Tibial artery (tissue), 4 donors: Measurements from ENCODE around the gene ZFR.

Experiments
- DNase-seq, 2 donors: peaks; one replicate each; pipeline ENCODE4 v3.0.0-alpha.2; 2019
- H3K27ac ChIP-seq, 2 donors: fragments of 200-600 bp; sonication (generic) in 1 of 2; 1 replicate in 1 of 2; 2 replicates in 1 of 2; pipeline ENCODE4 v1.5.1; 2018 to 2019; ENCODE audit warnings: mild to moderate bottlenecking in 1 of 2
- H3K27me3 ChIP-seq, 2 donors: fragments of 200-600 bp; sonication (generic) in 1 of 2; one replicate each; pipeline versions ENCODE4 v1.5.1 to v1.6.0; 2016 to 2019
- H3K36me3 ChIP-seq, 3 donors: fragments of 200-600 bp; sonication (generic) in 2 of 3; one replicate each; pipeline ENCODE4 v1.5.1; 2016 to 2019; ENCODE audit warnings: mild to moderate bottlenecking in 2 of 3
- H3K4me1 ChIP-seq, 4 donors: fragments of 200-600 bp; sonication (generic) in 2 of 4; 1 replicate in 3 of 4; 2 replicates in 1 of 4; pipeline ENCODE4 v1.5.1; 2016 to 2019
- H3K4me3 ChIP-seq, 2 donors: fragments of 200-600 bp; sonication (generic) in 1 of 2; 1 replicate in 1 of 2; 2 replicates in 1 of 2; pipeline ENCODE4 v1.5.1; 2018 to 2019; ENCODE audit warnings: mild to moderate bottlenecking in 2 of 2
- H3K9me3 ChIP-seq, 3 donors: fragments of 200-600 bp; sonication (generic) in 1 of 3; one replicate each; pipeline ENCODE4 v1.5.1; 2016 to 2019
- CTCF ChIP-seq, 2 experiments: fragments of 200-600 bp in 1 of 2; fragments of 450-650 bp in 1 of 2; IDR thresholded peaks; one replicate each; pipeline ENCODE4 v1.5.1; 2017 to 2019; ENCODE audit warnings: antibody characterized with exemption in 2 of 2, mild to moderate bottlenecking in 1 of 2, moderate library complexity in 1 of 2
- intact Hi-C: fragments of 100-400 bp; cut with DNase I; formaldehyde crosslinking; loops from one replicate; pipeline ENCODE4 v1.15.0; 2023; ENCODE audit warnings: low total_unique reads

Gene ZFR

GRCh38 chr5:32307769-32308194 lies 136.8 kb downstream of the ZFR start:
- intact Hi-C loops: no loop called here
- DNase-seq: no peak
- Histone ChIP-seq H3K27ac (no peak overlapping the region), H3K4me3 (no peak overlapping the region), H3K36me3 (peaks cover 0 to 6% (median 0%) of the 10 kb centered on the region in 3 donors), H3K27me3 (no peaks in the 10 kb centered on the region), H3K9me3 (no peaks in the 10 kb centered on the region), H3K4me1 (peaks cover 0 to 43% (median 22%) of the 10 kb centered on the region in 4 donors)
- TF ChIP-seq CTCF (IDR thresholded peaks at IDR 0.05): no peak

GRCh38 chr5:32304622-32305021 lies 139.9 kb downstream of the ZFR start:
- H3K27me3 ChIP-seq: no peaks in the 10 kb centered on the region
- H3K36me3 ChIP-seq: peaks cover 0 to 10% (median 0%) of the 10 kb centered on the region in 3 donors
- no peak for TF ChIP-seq CTCF (IDR thresholded peaks at IDR 0.05)
- intact Hi-C loops: no loop called here
- H3K4me3 ChIP-seq: no peak overlapping the region
- peaks cover 0 to 27% (median 12%) of the 10 kb centered on the region in 4 donors for H3K4me1 ChIP-seq
- H3K9me3 ChIP-seq: no peaks in the 10 kb centered on the region
- no peak overlapping the region for H3K27ac ChIP-seq
- no peak for DNase-seq
